C4-2B (cell line): Measurements from ENCODE around the gene RPL37A.

Experiments used
- CTCF ChIP-seq: fragments of 450-650 bp; conservative IDR thresholded peaks from 2 replicates; pipeline ENCODE4 v1.5.1; 2017; ENCODE audit warnings: mild to moderate bottlenecking
- ZFX ChIP-seq: fragments of 450-650 bp; IDR thresholded peaks from 2 replicates; pipeline ENCODE4 v1.6.1; 2017

GRCh38 chr2:216469661-216470060, 29.0 kb upstream of the RPL37A start:
- no peak for TF ChIP-seq CTCF
- TF ChIP-seq ZFX, result no peak
